Measurements from ENCODE around the gene ASIC2.

The ASIC2 gene

DNA sequence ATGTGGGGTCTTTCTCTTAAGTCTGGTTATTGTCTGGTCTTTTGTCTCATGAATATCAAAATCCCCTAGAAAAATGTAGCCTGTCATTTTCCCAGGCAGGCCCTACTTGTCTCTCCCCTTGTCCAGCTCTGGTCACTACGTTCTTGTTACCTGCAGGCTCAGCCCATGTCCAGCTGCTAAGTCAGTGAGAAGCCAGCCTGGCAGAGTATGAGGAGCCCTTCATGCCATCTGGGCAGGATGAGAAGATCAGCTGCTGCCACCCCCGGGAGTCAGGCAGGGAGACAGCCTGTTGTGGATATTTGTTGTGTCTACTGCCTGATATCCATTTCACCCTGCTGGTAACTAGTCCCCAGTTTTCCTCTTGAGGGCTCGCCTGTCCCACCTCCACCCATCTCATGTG is 88.9 kb downstream of the ASIC2 start:
- DNase-seq (ENCODE audit: extremely low read depth, low read depth) = no peak
- no peak overlapping the region for H3K4me3 ChIP-seq (replicated peaks; ENCODE audit: low read depth, low read length)
- no peak for TF ChIP-seq CTCF (IDR thresholded peaks at IDR 0.05; ENCODE audit: low read depth, low read length, missing control alignments)

DNA sequence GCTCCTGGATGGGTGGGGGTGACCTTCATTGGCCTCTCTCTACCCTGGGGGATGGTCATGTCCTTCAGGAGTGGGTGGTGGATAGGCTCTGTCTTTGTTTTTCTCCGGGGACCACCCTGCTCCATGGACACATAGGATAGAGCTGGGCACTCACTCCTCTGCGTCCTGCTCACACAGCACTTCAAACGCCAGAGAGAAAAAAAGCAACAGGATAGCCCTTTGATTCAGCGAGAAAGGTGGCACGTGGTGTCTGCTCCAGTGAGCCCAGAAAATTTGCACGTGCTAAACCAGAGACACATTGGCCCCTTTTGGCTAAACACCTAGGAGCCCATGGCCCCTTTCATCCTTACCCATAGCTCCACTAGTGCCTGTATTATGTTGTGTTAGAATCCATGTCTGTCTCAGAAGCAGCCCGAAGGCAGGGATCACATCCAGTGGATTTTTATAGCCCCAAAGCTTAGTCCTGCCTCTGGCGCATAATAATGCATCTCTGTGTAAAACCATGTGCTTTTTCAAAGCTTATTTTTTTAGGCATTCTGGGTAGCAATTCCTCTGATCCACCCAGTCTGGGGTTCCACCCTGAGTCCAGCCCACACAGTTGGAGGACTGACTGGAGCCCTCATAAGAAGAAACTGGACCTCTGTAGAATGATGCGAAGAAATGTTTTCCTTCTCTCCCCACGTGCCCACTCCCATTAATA is 90.1 kb downstream of the ASIC2 start:
- no peak for TF ChIP-seq CTCF (IDR thresholded peaks at IDR 0.05; ENCODE audit: low read depth, low read length, missing control alignments)
- DNase-seq (ENCODE audit: extremely low read depth, low read depth) = no peak
- no peak overlapping the region for H3K4me3 ChIP-seq (replicated peaks; ENCODE audit: low read depth, low read length)

- DNase-seq (ENCODE audit: extremely low read depth, low read depth) = no peak
- no peak overlapping the region for H3K4me3 ChIP-seq (replicated peaks; ENCODE audit: low read depth, low read length)
- TF ChIP-seq CTCF (IDR thresholded peaks at IDR 0.05; ENCODE audit: low read depth, low read length, missing control alignments) = no peak
These were observed 91.1 kb downstream of the ASIC2 start for GRCh38 chr17:33202021-33202420.

GRCh38 chr17:33201283-33201682 is 91.8 kb downstream of the ASIC2 start:
- DNase-seq (ENCODE audit: extremely low read depth, low read depth) = no peak
- no peak overlapping the region for H3K4me3 ChIP-seq (replicated peaks; ENCODE audit: low read depth, low read length)
- no peak for TF ChIP-seq CTCF (IDR thresholded peaks at IDR 0.05; ENCODE audit: low read depth, low read length, missing control alignments)

DNA sequence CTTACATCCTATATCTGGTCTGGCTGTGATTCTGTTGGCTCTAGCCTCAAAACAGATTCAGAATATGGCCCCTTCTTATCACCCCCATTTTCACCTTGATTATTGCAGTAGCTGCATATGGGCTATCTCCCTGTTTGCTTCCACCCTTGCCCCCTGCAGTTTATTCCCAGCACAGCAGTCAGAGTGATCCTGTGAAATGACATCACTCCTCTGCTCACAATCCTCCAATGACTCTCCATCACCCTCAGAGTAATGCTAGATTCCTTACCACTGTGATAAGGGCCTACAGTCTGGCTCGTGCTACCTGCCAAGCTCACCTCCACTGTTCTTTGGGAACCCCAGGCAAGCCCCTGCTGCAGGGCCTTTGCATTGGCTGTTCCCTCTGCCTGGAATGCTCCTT is 92.5 kb downstream of the ASIC2 start:
- DNase-seq (ENCODE audit: extremely low read depth, low read depth) = no peak
- TF ChIP-seq CTCF (IDR thresholded peaks at IDR 0.05; ENCODE audit: low read depth, low read length, missing control alignments) = no peak
- H3K4me3 ChIP-seq (replicated peaks; ENCODE audit: low read depth, low read length) = no peak overlapping the region

- TF ChIP-seq CTCF (IDR thresholded peaks at IDR 0.05; ENCODE audit: low read depth, low read length, missing control alignments) = no peak
- DNase-seq (ENCODE audit: extremely low read depth, low read depth) = no peak
These were observed 93.3 kb downstream of the ASIC2 start for GRCh38 chr17:33199571-33200510.

More at GRCh38 chr17:33199571-33200510, 93.3 kb downstream of the ASIC2 start:
- no peak overlapping the region for H3K4me3 ChIP-seq (replicated peaks; ENCODE audit: low read depth, low read length)
